Hippocampal formation (tissue), 2 donors: ENCODE measurements around the gene ARSB.

Source experiments
- DNase-seq, 2 donors: peaks; one replicate each; lab custom pipeline; 2025; lab: John Stamatoyannopoulos, UW

ARSB gene

GRCh38 chr5:78985116-78985724 lies at the start of gene ARSB:
Gene ARSB, minus strand, starts transcription at chr5:78985310. Its CDS starts 62 bp downstream, at chr5:78985248.
- DNase-seq: peak; percentile 58 to 64

- no peak for DNase-seq
Measured at GRCh38 chr5:79032782-79033181, 47.7 kb upstream of the ARSB start.

- no peak for DNase-seq
Measured at GRCh38 chr5:79032031-79032695, 47.1 kb upstream of the ARSB start.

GRCh38 chr5:79031485-79031867 lies 46.4 kb upstream of the ARSB start:
- DNase-seq: no peak

- no peak for DNase-seq
Measured at GRCh38 chr5:79030663-79031484, 45.8 kb upstream of the ARSB start.

GRCh38 chr5:79025054-79025472 lies 40.0 kb upstream of the ARSB start:
- peak; percentile 57 to 82 for DNase-seq

- no peak for DNase-seq
Measured at GRCh38 chr5:79023947-79024346, 38.8 kb upstream of the ARSB start.

- no peak for DNase-seq
Measured at GRCh38 chr5:79023348-79023747, 38.2 kb upstream of the ARSB start.

GRCh38 chr5:79022771-79023170 lies 37.7 kb upstream of the ARSB start:
- no peak for DNase-seq

- DNase-seq: no peak
Measured at GRCh38 chr5:79021753-79022152, 36.6 kb upstream of the ARSB start.

GRCh38 chr5:79020861-79021561 lies 35.9 kb upstream of the ARSB start:
- peak; percentile 40 to 56 for DNase-seq

- DNase-seq: no peak
Measured at GRCh38 chr5:79014631-79015030, 29.5 kb upstream of the ARSB start.

- DNase-seq: no peak
Measured at GRCh38 chr5:79011869-79012268, 26.8 kb upstream of the ARSB start.

GRCh38 chr5:79011219-79011836 lies 26.2 kb upstream of the ARSB start:
- no peak for DNase-seq

- DNase-seq: no peak
Measured at GRCh38 chr5:79008362-79008761, 23.3 kb upstream of the ARSB start.

GRCh38 chr5:79007872-79008271 lies 22.8 kb upstream of the ARSB start:
- DNase-seq: no peak

GRCh38 chr5:79005936-79006631 lies 21.0 kb upstream of the ARSB start:
- no peak for DNase-seq

- no peak for DNase-seq
Measured at GRCh38 chr5:79005151-79005550, 20.0 kb upstream of the ARSB start.

- DNase-seq: no peak
Measured at GRCh38 chr5:79002374-79002773, 17.3 kb upstream of the ARSB start.

- no peak for DNase-seq
Measured at GRCh38 chr5:79001471-79001870, 16.4 kb upstream of the ARSB start.

GRCh38 chr5:78997090-78997489 lies 12.0 kb upstream of the ARSB start:
- DNase-seq: no peak
